Activated T-cell treated with anti-CD3 and anti-CD28 coated beads, Interleukin-2, amount 50 U/mL, for 1 hour (primary cell): ENCODE data around the gene PPP3CA.
"Not testable (repeated sequence)": the region's sequence is repeated elsewhere in the genome, so short reads cannot be mapped to it uniquely, and the experiment has no call there.

Experiments used
- DNase-seq: peaks from one replicate; pipeline ENCODE4 v3.0.0-alpha.2; 2020

Gene PPP3CA

DNA sequence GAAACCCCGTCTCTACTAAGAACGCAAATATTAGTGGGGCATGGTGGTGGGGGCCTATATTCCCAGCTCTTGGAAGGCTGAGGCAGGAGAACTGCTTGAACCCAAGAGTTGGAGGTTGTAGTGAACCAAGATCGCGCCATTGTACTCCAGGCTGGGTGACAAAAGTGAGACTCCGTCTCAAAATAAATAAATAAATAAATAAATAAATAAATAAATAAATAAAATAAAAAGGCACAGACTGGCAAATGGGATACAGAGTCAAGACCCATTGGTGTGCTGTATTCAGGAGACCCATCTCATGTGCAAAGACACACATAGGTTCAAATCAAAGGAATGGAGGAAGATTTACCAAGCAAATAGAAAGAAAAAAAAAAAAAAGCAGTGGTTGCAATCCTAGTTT, 216.3 kb downstream of the PPP3CA start:
- not testable (repeated sequence) for DNase-seq

DNA sequence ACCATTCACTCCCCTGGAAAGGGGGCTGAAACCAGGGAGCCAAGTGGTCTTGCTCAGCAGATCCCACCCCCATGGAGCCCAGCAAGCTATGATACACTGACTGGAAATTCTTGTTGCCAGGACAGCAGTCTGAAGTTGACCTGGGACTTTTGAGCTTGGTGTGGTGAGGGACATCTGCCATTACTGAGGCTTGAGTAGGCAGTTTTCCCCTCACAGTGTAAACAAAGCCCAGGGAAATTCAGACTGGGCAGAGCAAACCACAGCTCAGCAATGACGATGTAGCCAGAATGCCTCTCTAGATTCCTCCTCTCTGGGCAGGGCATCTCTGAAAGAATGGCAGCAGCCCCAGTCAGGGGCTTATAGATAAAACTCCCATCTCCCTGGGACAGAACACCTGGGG, 218.4 kb downstream of the PPP3CA start:
- not testable (repeated sequence) for DNase-seq

DNA sequence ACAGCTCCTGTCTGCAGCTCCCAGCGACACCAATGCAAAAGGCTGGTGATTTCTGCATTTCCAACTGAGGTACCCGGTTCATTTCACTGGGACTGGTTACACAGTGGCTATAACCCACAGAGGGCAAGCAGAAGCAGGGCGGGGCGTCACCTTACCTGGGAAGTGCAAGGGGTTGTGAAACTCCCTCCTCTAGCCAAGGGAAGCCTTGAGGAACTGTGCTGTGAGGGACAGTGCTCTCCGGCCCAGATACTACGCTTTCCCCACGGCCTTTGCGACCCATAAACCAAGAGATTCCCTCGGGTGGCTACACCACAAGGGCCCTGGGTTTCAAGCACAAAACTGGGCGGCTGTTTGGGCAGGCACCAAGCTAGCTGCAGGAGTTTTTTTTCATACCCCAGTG, 218.9 kb downstream of the PPP3CA start:
- DNase-seq: no peak

DNA sequence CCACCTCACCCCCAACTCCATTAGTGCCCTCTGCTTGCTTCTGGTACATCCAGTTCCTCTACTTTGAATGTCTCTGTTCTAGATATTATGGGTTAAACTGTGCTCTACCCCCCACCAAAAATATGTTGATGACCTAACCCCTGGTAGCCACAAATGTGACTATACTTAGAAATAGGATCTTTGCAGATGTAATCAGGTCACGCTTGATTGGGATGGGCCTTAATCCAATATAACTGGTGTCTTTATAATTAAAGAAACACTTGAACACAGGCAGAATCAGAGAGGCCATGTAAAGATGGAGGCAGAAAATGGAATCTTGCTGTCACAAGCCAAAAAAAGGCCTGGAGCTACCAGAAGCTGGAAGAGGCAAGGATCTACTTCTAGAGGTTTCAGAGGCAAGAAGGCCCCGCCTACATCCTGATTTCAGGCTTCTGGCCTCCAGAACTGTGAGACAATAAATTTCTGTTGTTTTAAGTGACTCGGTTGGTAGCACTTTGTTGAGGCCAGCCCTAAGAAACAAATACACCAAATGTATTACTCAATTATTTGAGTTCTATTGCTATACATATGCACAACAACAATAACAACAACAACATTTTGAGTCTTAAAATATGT, 220.0 kb downstream of the PPP3CA start:
- no peak for DNase-seq

DNA sequence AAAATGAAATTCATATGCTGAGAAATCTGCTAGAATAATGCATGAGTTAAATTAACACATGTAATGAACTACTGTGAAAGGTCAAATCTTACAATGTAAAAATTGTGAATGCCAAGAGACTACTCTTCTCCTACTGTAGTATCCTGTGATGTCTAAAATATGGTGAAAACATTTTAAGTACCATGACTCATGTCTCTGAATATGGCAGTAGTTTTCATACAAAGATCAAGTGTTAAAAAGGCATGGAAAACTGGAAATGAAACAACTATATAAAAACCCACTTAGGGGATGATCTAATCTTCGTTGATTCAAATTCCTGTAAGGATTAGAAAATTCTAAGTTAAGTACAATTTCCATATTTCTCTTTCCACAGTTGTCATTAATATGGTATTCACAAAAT, 221.3 kb downstream of the PPP3CA start:
- no peak for DNase-seq

- no peak for DNase-seq
Observed at GRCh38 chr4:101125045-101125942, 222.0 kb downstream of the PPP3CA start.

- DNase-seq: no peak
Observed at GRCh38 chr4:101123231-101123630, 224.1 kb downstream of the PPP3CA start.

- DNase-seq: no peak
Observed at GRCh38 chr4:101122019-101122418, 225.3 kb downstream of the PPP3CA start.

- no peak for DNase-seq
Observed at GRCh38 chr4:101119141-101119540, 228.2 kb downstream of the PPP3CA start.

DNA sequence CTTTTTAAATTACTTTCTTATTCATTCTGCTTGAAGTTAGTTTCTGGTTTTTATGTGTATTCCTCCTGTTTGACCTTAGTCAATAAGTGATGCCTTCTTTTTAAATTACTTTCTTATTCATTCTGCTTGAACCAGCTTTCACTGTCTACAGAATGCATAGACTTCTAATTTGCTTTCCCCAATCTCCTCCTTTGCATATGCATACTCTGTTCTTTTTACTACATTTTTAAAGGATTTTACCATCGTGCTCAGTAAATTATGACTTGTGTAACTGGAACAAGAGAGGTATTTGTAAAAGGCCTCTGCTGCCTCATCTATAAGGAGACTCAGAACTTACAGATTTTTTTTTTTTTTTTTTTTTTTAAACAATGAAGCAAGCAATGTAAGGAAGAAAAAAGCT, 228.7 kb downstream of the PPP3CA start:
- DNase-seq: no peak

- no peak for DNase-seq
Observed at GRCh38 chr4:101115887-101116286, 231.4 kb downstream of the PPP3CA start.

DNA sequence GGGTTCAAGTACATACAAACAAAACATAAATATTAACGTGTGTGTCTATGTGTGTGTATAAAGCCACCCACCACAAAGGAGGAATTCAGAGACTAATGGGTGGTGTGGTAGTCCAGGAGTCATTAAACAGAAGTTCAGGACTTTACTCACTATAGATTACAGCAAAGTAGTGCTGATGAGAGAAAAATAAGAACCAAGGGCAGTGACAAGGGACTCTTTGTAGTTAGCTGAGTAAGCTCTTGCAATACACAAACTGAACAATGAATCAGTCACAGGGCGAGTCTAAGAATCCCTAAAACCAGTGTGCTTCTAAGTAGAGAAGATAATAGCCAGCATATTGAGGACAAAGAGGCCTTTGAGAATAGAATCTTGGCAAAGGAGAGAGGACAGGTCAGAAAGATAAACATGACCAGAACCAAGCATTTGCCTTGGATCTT, 232.4 kb downstream of the PPP3CA start:
- no peak for DNase-seq

DNA sequence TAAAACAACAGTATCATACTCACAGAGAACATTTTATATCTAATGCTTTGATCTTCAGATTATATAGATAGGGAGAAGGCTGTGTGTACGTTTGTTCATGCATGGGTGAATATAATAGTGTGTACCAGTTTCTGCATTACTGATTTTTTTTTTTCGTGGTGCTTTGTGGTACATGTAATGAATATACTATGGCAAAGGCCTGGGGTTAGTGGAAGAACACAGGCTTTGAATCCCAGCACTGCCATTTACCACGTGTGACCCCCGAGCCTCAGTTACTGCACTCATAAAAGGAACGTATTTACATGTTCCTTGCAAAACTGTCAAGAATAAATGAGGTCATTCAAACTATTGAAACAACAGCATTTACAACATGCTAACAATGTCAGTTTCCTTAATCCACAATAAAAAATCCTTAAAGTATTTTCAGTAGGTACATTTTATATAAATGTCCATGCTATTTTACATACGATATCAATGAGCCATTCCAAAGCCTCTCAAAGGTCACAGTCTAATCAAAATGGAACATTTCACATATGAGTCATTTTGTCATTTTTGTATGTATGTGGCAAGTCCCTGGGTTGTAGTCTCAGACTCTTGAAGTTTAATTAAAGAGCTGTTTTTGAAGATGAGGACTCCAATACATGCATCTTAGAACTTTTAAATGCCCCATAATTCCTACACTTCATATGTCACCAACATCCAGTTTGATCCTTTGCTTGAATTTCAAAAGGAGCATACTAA, 242.8 kb downstream of the PPP3CA start:
- no peak for DNase-seq

DNA sequence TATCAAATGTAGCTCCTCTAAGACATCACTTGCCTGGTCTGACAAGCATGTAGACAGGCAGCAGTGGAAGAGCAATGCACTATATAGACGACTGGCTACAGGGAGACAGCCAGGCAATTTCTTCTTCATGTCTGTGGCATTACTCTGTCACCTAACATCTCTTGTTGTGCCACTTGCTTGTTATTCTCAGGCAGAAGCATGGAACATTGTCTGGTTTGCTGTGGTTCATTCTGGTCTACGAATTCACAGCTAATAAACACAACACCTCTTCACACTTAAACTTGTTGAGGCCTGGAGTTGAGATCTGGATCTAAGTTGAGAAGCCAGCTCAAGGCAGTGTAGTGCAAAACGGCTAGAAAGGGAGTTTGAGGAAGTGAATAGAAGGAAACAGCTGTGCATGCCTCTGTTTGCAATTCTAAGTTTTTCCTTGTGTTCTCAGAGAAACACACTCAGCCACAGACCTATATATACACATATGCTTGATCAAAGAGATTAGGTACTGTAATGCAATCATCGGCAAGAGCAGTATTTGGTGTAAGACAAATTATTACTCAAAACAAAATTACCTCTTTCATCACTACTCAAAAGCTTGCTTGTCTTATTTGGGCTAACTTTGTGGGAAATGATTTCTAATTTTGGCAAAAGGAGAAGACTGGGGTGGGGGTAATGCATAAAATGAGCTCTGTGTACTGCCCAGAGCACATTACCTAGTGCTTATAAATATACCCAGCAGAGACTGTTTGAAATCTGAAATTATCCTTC, 243.8 kb downstream of the PPP3CA start:
- no peak for DNase-seq

- DNase-seq: no peak
Observed at GRCh38 chr4:101102114-101102742, 245.1 kb downstream of the PPP3CA start.

- no peak for DNase-seq
Observed at GRCh38 chr4:101101072-101101471, 246.3 kb downstream of the PPP3CA start.

GRCh38 chr4:101098666-101099400, 248.5 kb downstream of the PPP3CA start:
- no peak for DNase-seq

- DNase-seq: not testable (repeated sequence)
Observed at GRCh38 chr4:101092609-101093008, 254.7 kb downstream of the PPP3CA start.

- DNase-seq: no peak
Observed at GRCh38 chr4:101089168-101089567, 258.2 kb downstream of the PPP3CA start.

DNA sequence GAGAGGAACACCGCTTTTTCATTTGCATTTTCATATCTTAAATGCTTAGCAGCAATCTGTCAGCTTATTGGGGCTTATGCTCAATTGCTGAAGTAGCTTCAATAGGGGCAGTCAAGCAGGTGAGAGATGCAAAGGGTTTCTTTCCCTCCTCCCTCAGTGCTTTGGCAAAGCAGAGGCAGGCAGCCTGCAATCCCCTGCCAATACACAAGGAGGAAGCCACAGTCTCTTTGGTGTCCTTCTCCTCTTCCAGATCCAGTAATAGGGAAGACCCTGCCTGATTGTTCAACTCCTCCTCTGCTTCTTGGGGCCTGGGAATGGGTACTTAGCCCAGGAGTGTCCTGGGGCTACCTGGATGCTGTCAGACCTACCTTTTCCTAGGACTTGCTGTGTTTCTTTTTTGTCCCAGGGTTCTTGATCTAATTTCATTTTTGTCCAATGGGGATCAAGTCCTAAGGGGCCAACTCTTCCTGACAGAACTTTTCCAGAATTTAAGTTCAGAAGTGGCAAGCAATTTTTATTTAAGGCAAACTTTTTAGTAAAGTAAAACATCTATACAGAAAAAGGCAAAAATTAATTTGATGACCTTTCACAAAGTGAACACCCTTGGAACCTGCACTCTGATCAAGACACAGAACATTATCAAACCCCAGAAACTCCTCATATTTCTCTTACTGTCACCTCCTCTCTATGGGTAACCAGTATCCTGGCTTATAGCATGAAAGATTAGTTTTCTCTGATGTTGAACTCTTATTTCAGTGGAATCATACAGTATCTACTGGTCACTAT, 260.3 kb downstream of the PPP3CA start:
- DNase-seq: no peak

DNA sequence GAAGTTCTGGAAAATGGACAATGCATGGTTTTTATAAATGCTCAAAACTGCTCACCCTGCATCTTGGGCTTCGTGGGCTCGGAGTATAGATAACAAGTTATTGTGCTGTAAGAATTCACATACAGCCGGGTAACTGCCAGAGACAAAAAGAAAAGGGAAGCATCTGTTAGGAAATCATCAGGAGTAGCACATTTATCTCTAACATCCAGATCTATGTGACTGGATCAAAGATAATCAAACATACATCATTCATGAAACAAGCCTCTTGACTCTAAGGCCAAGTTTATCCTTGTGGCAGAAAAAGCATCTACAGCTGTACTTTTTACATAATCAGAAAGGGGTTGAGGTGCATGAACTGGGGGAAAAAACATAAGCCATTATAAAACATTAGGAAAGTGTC, 264.2 kb downstream of the PPP3CA start:
- DNase-seq: no peak
